H1 (cell line): ENCODE results near the gene MAK. TPM values are rescaled to one million over a fixed set of nuclear protein-coding genes. Genes with fewer than 3 reads are reported as not detected.

Experiments used
- CTCF ChIA-PET: fragments of 300-600 bp; sonication (Branson Sonifier 250); formaldehyde crosslinking; loops from one replicate; lab custom pipeline; 2021; ENCODE audit not compliant: partially characterized antibody; lab: Charles Lee
- POLR2A ChIA-PET: fragments of 300-600 bp; sonication (Branson Sonifier 250); formaldehyde crosslinking; loops from one replicate; lab custom pipeline; 2021; ENCODE audit warnings: inconsistent platforms; ENCODE audit not compliant: partially characterized antibody; lab: Charles Lee
- DNase-seq, 2 experiments: peaks; one replicate each; pipeline versions ENCODE4 v3.0.0 to v3.0.0-alpha.2; 2010 to 2022; ENCODE audit warnings: low spot score in 2 of 2, low read depth in 1 of 2, mixed read lengths in 1 of 2
- FAIRE-seq: peaks from 2 replicates; lab custom pipeline; 2011; peaks lifted over from hg19 to GRCh38; lab: Jason Lieb, UNC
- H2AFZ ChIP-seq: 2 replicates; pipeline ENCODE4 v1.8.1; 2012; ENCODE audit warnings: low read length, inconsistent platforms
- H2AK5ac ChIP-seq: 2 replicates; pipeline ENCODE4 v1.6.1; 2013; ENCODE audit warnings: low read depth, low read length
- H2BK120ac ChIP-seq: replicated peaks from 2 replicates; pipeline ENCODE3; 2013; ENCODE audit warnings: low read depth, low read length, inconsistent platforms
- H2BK12ac ChIP-seq: 2 replicates; pipeline ENCODE4 v1.6.1; 2013; ENCODE audit warnings: low read depth, low read length
- H2BK15ac ChIP-seq: 2 replicates; pipeline ENCODE4 v1.6.1; 2013; ENCODE audit warnings: low read length
- H2BK20ac ChIP-seq: 2 replicates; pipeline ENCODE4 v1.6.1; 2013; ENCODE audit warnings: low read length
- H2BK5ac ChIP-seq: 2 replicates; pipeline ENCODE4 v1.6.1; 2013; ENCODE audit warnings: low read depth, low read length
- H3K14ac ChIP-seq: 2 replicates; pipeline ENCODE4 v1.6.1; 2013; ENCODE audit warnings: inconsistent platforms; ENCODE audit not compliant: insufficient read length
- H3K18ac ChIP-seq: 2 replicates; pipeline ENCODE4 v1.6.1; 2013; ENCODE audit warnings: low read length; ENCODE audit errors: extremely low read depth
- H3K23ac ChIP-seq: 2 replicates; pipeline ENCODE4 v1.6.1; 2013; ENCODE audit warnings: inconsistent platforms; ENCODE audit not compliant: insufficient read length
- H3K23me2 ChIP-seq: 2 replicates; pipeline ENCODE4 v1.6.1; 2013; ENCODE audit warnings: low read depth, low read length
- H3K27ac ChIP-seq: 2 replicates; pipeline ENCODE4 v1.6.1; 2011; ENCODE audit warnings: low read depth, low read length, inconsistent platforms
- H3K27me3 ChIP-seq, 4 experiments: replicated peaks in 1 of 4; 1 replicate in 1 of 4; 2 replicates in 3 of 4; pipeline versions ENCODE4 v1.6.1 to v1.8.1; 2011 to 2013; ENCODE audit warnings: low read length in 3 of 4, mild to moderate bottlenecking in 3 of 4, inconsistent platforms in 2 of 4, mixed read lengths in 2 of 4, moderate library complexity in 1 of 4; ENCODE audit not compliant: control insufficient read depth in 3 of 4, insufficient read depth in 3 of 4; ENCODE audit errors: extremely low read depth in 1 of 4
- H3K36me3 ChIP-seq, 4 experiments: 2 replicates each; pipeline versions ENCODE4 v1.6.1 to v1.8.1; 2011 to 2013; ENCODE audit warnings: mild to moderate bottlenecking in 4 of 4, low read length in 3 of 4, moderate library complexity in 2 of 4, control low read depth in 1 of 4, inconsistent platforms in 1 of 4; ENCODE audit not compliant: insufficient read depth in 4 of 4, control insufficient read depth in 2 of 4
- H3K4ac ChIP-seq: replicated peaks from 2 replicates; pipeline ENCODE3; 2013; ENCODE audit warnings: low read length, low read depth, mixed read lengths, inconsistent platforms; ENCODE audit not compliant: insufficient read length
- H3K4me1 ChIP-seq, 4 experiments: replicated peaks in 1 of 4; 1 replicate in 1 of 4; 2 replicates in 3 of 4; pipeline versions ENCODE4 v1.6.1 to v1.8.1; 2011 to 2013; ENCODE audit warnings: low read length in 3 of 4, inconsistent platforms in 2 of 4, mixed read lengths in 1 of 4; ENCODE audit not compliant: insufficient read depth in 4 of 4, control insufficient read depth in 3 of 4
- H3K4me2 ChIP-seq, 2 experiments: 2 replicates each; pipeline versions ENCODE4 v1.6.1 to v1.8.1; 2011 to 2013; ENCODE audit warnings: low read depth in 2 of 2, low read length in 2 of 2, control low read depth in 1 of 2, inconsistent platforms in 1 of 2, mild to moderate bottlenecking in 1 of 2; ENCODE audit not compliant: insufficient read depth in 1 of 2
- H3K4me3 ChIP-seq, 4 experiments: fragments of 200-600, 300-600 bp in 1 of 4; sonication (generic), shearing (Covaris generic), sonication (Bioruptor Twin) in 1 of 4; 2 replicates each; pipeline versions ENCODE4 v1.5.1 to v1.8.1; 2011 to 2016; ENCODE audit warnings: low read length in 4 of 4, low read depth in 3 of 4, control low read depth in 2 of 4, inconsistent platforms in 2 of 4, mild to moderate bottlenecking in 2 of 4, mixed read lengths in 1 of 4, moderate library complexity in 1 of 4; ENCODE audit not compliant: insufficient read depth in 2 of 4; ENCODE audit errors: extremely low read depth in 1 of 4
- H3K56ac ChIP-seq: replicated peaks from 2 replicates; pipeline ENCODE3; 2013; ENCODE audit warnings: low read depth, mild to moderate bottlenecking, mixed read lengths, low read length, inconsistent platforms; ENCODE audit not compliant: insufficient read length
- H3K79me1 ChIP-seq: 2 replicates; pipeline ENCODE4 v1.6.1; 2013; ENCODE audit warnings: low read depth, low read length, control low read depth
- H3K79me2 ChIP-seq, 2 experiments: 2 replicates each; pipeline versions ENCODE4 v1.6.1 to v1.8.1; 2012 to 2013; ENCODE audit warnings: low read length in 2 of 2, mild to moderate bottlenecking in 2 of 2, inconsistent platforms in 1 of 2; ENCODE audit not compliant: insufficient read depth in 2 of 2, control insufficient read depth in 1 of 2
- H3K9ac ChIP-seq, 4 experiments: replicated peaks in 1 of 4; 1 replicate in 1 of 4; 2 replicates in 3 of 4; pipeline versions ENCODE4 v1.6.1 to v1.8.1; 2011 to 2013; ENCODE audit warnings: low read depth in 3 of 4, low read length in 3 of 4, control low read depth in 2 of 4, mild to moderate bottlenecking in 2 of 4, moderate library complexity in 2 of 4, inconsistent platforms in 1 of 4; ENCODE audit errors: extremely low read depth in 1 of 4
- H3K9me3 ChIP-seq, 2 experiments: 2 replicates each; pipeline versions ENCODE4 v1.6.1 to v1.8.1; 2012 to 2013; ENCODE audit warnings: mild to moderate bottlenecking in 2 of 2, moderate library complexity in 2 of 2, control low read depth in 1 of 2, inconsistent platforms in 1 of 2, low read depth in 1 of 2, low read length in 1 of 2, mixed read lengths in 1 of 2; ENCODE audit not compliant: insufficient read depth in 2 of 2
- H4K20me1 ChIP-seq, 2 experiments: replicated peaks in 1 of 2; 2 replicates each; pipeline versions ENCODE3 to v1.8.1; 2011 to 2013; ENCODE audit warnings: inconsistent platforms in 2 of 2, low read length in 2 of 2, mild to moderate bottlenecking in 1 of 2; ENCODE audit not compliant: insufficient read depth in 2 of 2, control insufficient read depth in 1 of 2
- H4K5ac ChIP-seq: 2 replicates; pipeline ENCODE4 v1.6.1; 2013; ENCODE audit warnings: low read length, low read depth, mixed read lengths, inconsistent platforms; ENCODE audit not compliant: insufficient read length
- H4K8ac ChIP-seq: 2 replicates; pipeline ENCODE4 v1.8.0; 2013; ENCODE audit warnings: mild to moderate bottlenecking, moderate library complexity, low read length, inconsistent platforms; ENCODE audit not compliant: insufficient read depth; ENCODE audit errors: extremely low read depth
- H4K91ac ChIP-seq: replicated peaks from 2 replicates; pipeline ENCODE3; 2013; ENCODE audit warnings: low read length, mixed read lengths, inconsistent platforms; ENCODE audit not compliant: insufficient read length
- BRCA1 ChIP-seq: IDR thresholded peaks from 2 replicates; pipeline ENCODE4 v1.6.1; 2012; ENCODE audit warnings: low read depth, low read length, improper control_type of control experiment
- EGR1 ChIP-seq: IDR thresholded peaks from 2 replicates; pipeline ENCODE4 v1.6.1; 2011; ENCODE audit warnings: low read depth, low read length, borderline replicate concordance
- KDM4A ChIP-seq: IDR thresholded peaks from one replicate; pipeline ENCODE4 v1.7.1; 2012; ENCODE audit warnings: low read depth, mild to moderate bottlenecking, moderate library complexity, low read length, inconsistent platforms; ENCODE audit not compliant: severe bottlenecking
- POLR2AphosphoS5 ChIP-seq: IDR thresholded peaks from 2 replicates; pipeline ENCODE4 v1.6.1; 2011; ENCODE audit warnings: low read depth, low read length
- SIN3A ChIP-seq, 2 experiments: IDR thresholded peaks in 1 of 2; conservative IDR thresholded peaks in 1 of 2; 2 replicates each; pipeline ENCODE4 v1.6.1; 2011 to 2012; ENCODE audit warnings: low read length in 2 of 2, improper control_type of control experiment in 1 of 2, low read depth in 1 of 2, mild to moderate bottlenecking in 1 of 2
- SIX5 ChIP-seq: IDR thresholded peaks from 2 replicates; pipeline ENCODE4 v1.6.1; 2011; ENCODE audit warnings: mild to moderate bottlenecking, low read depth, low read length
- WGBS, 2 experiments: shearing (Covaris generic) in 1 of 2; methylation state at CpG; one replicate each; pipeline versions ENCODE4 v1.1.6 to v1.1.7; 2013 to 2015; ENCODE audit warnings: low lambda C conversion rate in 2 of 2, mixed read lengths in 2 of 2, inconsistent platforms in 1 of 2, low coverage in 1 of 2, missing lambda C conversion rate in 1 of 2; ENCODE audit not compliant: insufficient replicate concordance in 2 of 2, insufficient coverage in 1 of 2, insufficient read length in 1 of 2; ENCODE audit errors: extremely low coverage in 1 of 2, missing lambda C conversion rate in 1 of 2; 5-methylcytosine and 5-hydroxymethylcytosine counted together
- polyA plus RNA-seq, 7 experiments: library from polyadenylated mRNA; depleted of rRNA in 3 of 7; stranded (reverse) in 5 of 7; unstranded in 2 of 7; fragments of >200 nt in 5 of 7; fragments of 200-250 nt in 2 of 7; gene quantifications; 1 replicate in 5 of 7; 2 replicates in 1 of 7; 4 replicates in 1 of 7; pipeline versions ENCODE4 v1.2.1 to v1.2.3, GENCODE V29; 2011 to 2013; ENCODE audit warnings: missing spikeins in 2 of 7, mixed read lengths in 2 of 7
- total RNA-seq: library from RNA; stranded (reverse); fragmentation: NEBNext Ultra II Directional; extraction: Animal tissue kit (Norgen Biotek cat#: 25700); gene quantifications from 2 replicates; pipeline ENCODE4 v1.2.1, GENCODE V29; 2021

MAK gene
- total and polyA plus RNA-seq, 2 of the 8 experiments (the other 6 are each of a cell fraction or from before 2014, with no cell fraction given) = 0.08 to 0.37 TPM

- Histone ChIP-seq H4K8ac (no peak overlapping the region), H3K23ac (no peak overlapping the region), H3K9ac (0 out of 7 replicates have a peak overlapping the region, but pooled peaks of 1 of the 4 experiments have one; percentile 4), H3K56ac (no peak overlapping the region), H3K4me1 (peaks cover 0 to 8% (median 1%) of the 10 kb centered on the region in 4 experiments; a peak in 2 of 7 replicates), H3K23me2 (peaks cover 4% of the 10 kb centered on the region; the same call in 1 of the 2 replicates), H3K4ac (no peak overlapping the region), H3K79me1 (peaks cover 3% of the 10 kb centered on the region; the same call in 1 of the 2 replicates), H3K18ac (no peak overlapping the region), H2BK20ac (no peak overlapping the region), H3K9me3 (no peaks in the 10 kb centered on the region), H2BK120ac (no peak overlapping the region), H4K5ac (no peak overlapping the region), H3K27ac (no peak overlapping the region), H3K4me2 (peak overlapping the region in 1 of 2 experiments; percentile 23; a peak in 1 of 4 replicates), H3K14ac (no peak overlapping the region), H3K27me3 (no peaks in the 10 kb centered on the region; a peak in 1 of 7 replicates), H3K4me3 (no peak overlapping the region), H2AFZ (no peak overlapping the region), H2BK12ac (no peak overlapping the region), H2BK15ac (no peak overlapping the region), H2AK5ac (no peak overlapping the region), H2BK5ac (no peak overlapping the region), H4K20me1 (peaks cover 0 to 3% of the 10 kb centered on the region in 2 experiments), H3K79me2 (peaks cover 9 to 25% of the 10 kb centered on the region in 2 experiments), H3K36me3 (peaks cover 0 to 8% (median 4%) of the 10 kb centered on the region in 4 experiments; a peak in 4 of 8 replicates), H4K91ac (no peak overlapping the region)
- WGBS, 2 experiments = 72% methylated on average over 5 of the region's 5 CpGs; no CpG with 5 or more reads in 1 of the 2 experiments
- ChIA-PET POLR2A (interaction anchor here (1.4 to 3.5 kb wide), 4 partner anchors 12 to 224 kb away, joined by 3 to 39 read pairs (median 13); partner anchors contain the start of genes GCNT2 and TMEM14C), CTCF (interaction anchor here (4.8 kb wide), 1 partner anchor 13 kb away, joined by 32 read pairs; no protein-coding TSS in a partner anchor)
- TF ChIP-seq SIN3A (conservative IDR thresholded peaks at IDR 0.05 in 1 of 2, IDR thresholded peaks at IDR 0.05 in 1 of 2; ENCODE audit: low read depth in 1 of 2, low read length in 2 of 2) = no peak
- TF ChIP-seq BRCA1 = no peak
- TF ChIP-seq POLR2AphosphoS5 = no peak
- no peak for TF ChIP-seq KDM4A
- TF ChIP-seq SIX5 = no peak
- no peak for TF ChIP-seq EGR1
- DNase-seq (no peak), FAIRE-seq (no peak)
Observed at GRCh38 chr6:10745116-10745515, 93.2 kb downstream of the MAK start.
